Measurements from ENCODE around the gene C20orf204.
"Not testable (repeated sequence)": the region's sequence is repeated elsewhere in the genome, so short reads cannot be mapped to it uniquely, and the experiment has no call there.

C20orf204 gene

GRCh38 chr20:64084685-64085152 is 48.7 kb downstream of the C20orf204 start:
- DNase-seq (ENCODE audit: low read depth) = no peak

GRCh38 chr20:64086801-64087200 is 50.8 kb downstream of the C20orf204 start:
- no peak for DNase-seq (ENCODE audit: low read depth)

- not testable (repeated sequence) for DNase-seq (ENCODE audit: low read depth)
Measured at GRCh38 chr20:64087226-64087825, 51.3 kb downstream of the C20orf204 start.

- DNase-seq (ENCODE audit: low read depth) = not testable (repeated sequence)
Measured at GRCh38 chr20:64088586-64088985, 52.6 kb downstream of the C20orf204 start.
